GM19099 (cell line): ENCODE data around the gene DEFB108B.
"Not testable (repeated sequence)": the region's sequence is repeated elsewhere in the genome, so short reads cannot be mapped to it uniquely, and the experiment has no call there.

Experiments used
- POLR2A ChIP-seq: IDR thresholded peaks from 3 replicates; pipeline ENCODE4 v1.6.1; 2011; ENCODE audit warnings: low read depth; ENCODE audit not compliant: insufficient read length; ENCODE audit errors: extremely low read depth

The DEFB108B gene

DNA sequence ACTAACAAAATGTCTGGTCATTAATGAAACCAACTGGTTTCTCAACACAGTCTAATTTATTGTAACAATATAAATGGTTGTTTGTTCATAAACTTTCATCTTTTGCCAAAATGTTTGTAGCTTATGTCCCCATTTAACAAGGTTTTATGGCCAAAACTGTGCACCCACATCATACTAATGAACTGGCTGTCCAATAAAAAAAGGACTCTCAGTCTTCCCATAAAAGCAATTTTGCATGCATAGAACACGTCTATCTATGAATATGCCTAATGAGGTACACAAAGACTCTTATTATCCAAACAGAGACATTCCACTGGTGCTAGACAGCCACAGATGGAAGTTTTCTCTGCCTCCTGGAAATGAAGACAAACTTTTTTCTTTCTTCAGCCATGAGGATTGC is at the start of gene DEFB108B:
Gene DEFB108B, plus strand, starts transcription at position 390 of the 400 bp plus-strand sequence. Its CDS starts 0 bp downstream, at position 390.
- not testable (repeated sequence) for TF ChIP-seq POLR2A

GRCh38 chr11:71787098-71787823 is 45.7 kb upstream of the DEFB108B start:
- TF ChIP-seq POLR2A, result peak; percentile 83

GRCh38 chr11:71813481-71814355 is 19.3 kb upstream of the DEFB108B start:
- peak; percentile 41 for TF ChIP-seq POLR2A

DNA sequence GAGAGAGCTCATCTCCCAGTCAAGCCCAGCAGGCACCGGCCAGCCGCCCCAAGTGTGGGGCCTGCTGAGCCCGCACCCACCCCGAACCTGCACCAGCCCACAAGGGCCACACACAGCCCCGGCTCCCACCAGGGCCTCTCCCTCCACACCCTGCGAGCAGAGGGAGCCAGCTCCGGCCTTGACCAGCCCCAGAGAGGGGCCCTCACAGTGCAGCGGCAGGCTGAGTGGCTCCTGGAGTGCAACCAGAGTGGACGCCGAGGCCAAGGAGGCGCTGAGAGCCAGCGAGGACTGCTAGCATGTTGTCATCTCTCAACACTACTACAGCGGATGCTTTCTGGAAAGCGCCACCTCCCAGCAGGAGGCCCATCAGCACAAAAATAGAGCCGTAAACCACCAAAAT is 10.9 kb downstream of the DEFB108B start:
- TF ChIP-seq POLR2A, result no peak

DNA sequence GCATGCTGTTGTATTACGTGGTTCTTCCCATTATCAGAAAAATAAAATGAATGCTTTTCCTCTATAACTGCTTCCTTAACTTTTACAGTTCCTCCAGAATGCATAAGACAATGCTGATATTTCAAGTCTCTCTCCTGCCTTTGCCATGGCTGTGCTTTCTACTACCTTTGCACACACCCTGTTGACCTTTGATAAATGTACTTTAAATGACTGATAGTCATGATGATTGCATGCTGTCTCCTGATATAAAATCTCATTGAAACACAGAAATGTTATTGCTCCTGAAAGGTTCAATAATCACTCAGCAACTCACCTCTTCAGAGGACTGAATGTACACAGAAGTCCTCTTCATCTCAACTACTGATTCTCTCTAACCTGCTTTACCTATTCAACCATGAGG is 45.1 kb downstream of the DEFB108B start, which contains the start of gene DEFB131B:
Gene DEFB131B, plus strand, starts transcription at position 395 of the 400 bp plus-strand sequence. Its CDS starts 0 bp downstream, at position 395.
- not testable (repeated sequence) for TF ChIP-seq POLR2A
